WTC11 (cell line): ENCODE data around the gene CACNA1H. TPM values are rescaled to one million over a fixed set of nuclear protein-coding genes. Genes with fewer than 3 reads are reported as not detected.
A peak's percentile ranks its signal among the peaks of the same experiment; 100 is the strongest.

Source experiments
- ATAC-seq: fragments of 200-7000 bp; cut with Tn5 transposase; 2 replicates; pipeline ENCODE4 v1.10.0; 2021; ENCODE audit warnings: mild to moderate bottlenecking, moderate library complexity
- CTCF ChIA-PET: fragments of 300-600 bp; sonication (Branson Sonifier 250); formaldehyde crosslinking; loops from one replicate; lab custom pipeline; 2021; ENCODE audit warnings: antibody characterized with exemption; lab: Charles Lee
- POLR2A ChIA-PET: fragments of 350-600 bp; sonication (Branson Sonifier 250); formaldehyde crosslinking; loops from one replicate; lab custom pipeline; 2021; ENCODE audit warnings: antibody characterized with exemption; lab: Charles Lee
- DNase-seq: peaks from one replicate; pipeline ENCODE4 v3.0.0; 2021; ENCODE audit warnings: low spot score
- H3K27ac Mint-ChIP-seq: 2 replicates; pipeline ENCODE4 v1.8.0; 2021; ENCODE audit warnings: mixed read lengths
- H3K27me3 Mint-ChIP-seq: 2 replicates; pipeline ENCODE4 v1.8.0; 2021; ENCODE audit warnings: low read depth, mild to moderate bottlenecking, moderate library complexity, mixed read lengths
- H3K36me3 Mint-ChIP-seq: 2 replicates; pipeline ENCODE4 v1.8.0; 2021; ENCODE audit warnings: mixed read lengths
- H3K4me1 Mint-ChIP-seq: 2 replicates; pipeline ENCODE4 v1.8.0; 2022; ENCODE audit warnings: mixed read lengths
- H3K4me3 Mint-ChIP-seq: 2 replicates; pipeline ENCODE4 v1.8.0; 2021; ENCODE audit warnings: mild to moderate bottlenecking, moderate library complexity, mixed read lengths
- H3K9me3 Mint-ChIP-seq: 2 replicates; pipeline ENCODE4 v1.8.0; 2021; ENCODE audit warnings: mixed read lengths
- AR ChIP-seq: fragments of 250-450 bp; sonication (Bioruptor Pico); IDR thresholded peaks from 2 replicates; pipeline ENCODE4 v1.9.0; 2021; ENCODE audit warnings: mild to moderate bottlenecking
- ATF3 ChIP-seq: sonication (generic); formaldehyde crosslinking; conservative IDR thresholded peaks from 2 replicates; pipeline ENCODE4 v1.8.1; 2022; ENCODE audit warnings: mild to moderate bottlenecking, missing genetic modification reagents
- CREB1 ChIP-seq: sonication (generic); formaldehyde crosslinking; IDR thresholded peaks from 2 replicates; pipeline ENCODE4 v1.8.0; 2023; ENCODE audit warnings: mild to moderate bottlenecking, missing genetic modification reagents
- CREM ChIP-seq: sonication (generic); formaldehyde crosslinking; IDR thresholded peaks from 2 replicates; pipeline ENCODE4 v1.8.1; 2022; ENCODE audit warnings: mild to moderate bottlenecking, missing genetic modification reagents, moderate library complexity
- ELF4 ChIP-seq: sonication (generic); formaldehyde crosslinking; IDR thresholded peaks from 2 replicates; pipeline ENCODE4 v1.8.1; 2022; ENCODE audit warnings: low read depth, mild to moderate bottlenecking, moderate library complexity, missing genetic modification reagents
- FOXK1 ChIP-seq: sonication (generic); formaldehyde crosslinking; IDR thresholded peaks from 2 replicates; pipeline ENCODE4 v1.8.0; 2022; ENCODE audit warnings: mild to moderate bottlenecking, moderate library complexity, missing genetic modification reagents
- IRF2 ChIP-seq: sonication (generic); formaldehyde crosslinking; IDR thresholded peaks from 2 replicates; pipeline ENCODE4 v1.8.0; 2022; ENCODE audit warnings: low read depth, missing genetic modification reagents, borderline replicate concordance
- JUN ChIP-seq: sonication (generic); formaldehyde crosslinking; IDR thresholded peaks from 2 replicates; pipeline ENCODE4 v1.8.0; 2023; ENCODE audit warnings: mild to moderate bottlenecking, missing genetic modification reagents
- RORB ChIP-seq: fragments of 250-450 bp; sonication (Bioruptor Pico); IDR thresholded peaks from 2 replicates; pipeline ENCODE4 v1.9.0; 2021; ENCODE audit warnings: mild to moderate bottlenecking
- STAT6 ChIP-seq: sonication (generic); formaldehyde crosslinking; conservative IDR thresholded peaks from 2 replicates; pipeline ENCODE4 v1.8.1; 2023; ENCODE audit warnings: mild to moderate bottlenecking, low read depth, missing genetic modification reagents, moderate library complexity
- TCF7 ChIP-seq: sonication (generic); formaldehyde crosslinking; IDR thresholded peaks from 2 replicates; pipeline ENCODE4 v1.8.0; 2022; ENCODE audit warnings: mild to moderate bottlenecking, low read depth, missing genetic modification reagents, moderate library complexity
- ZNF423 ChIP-seq: fragments of 250-450 bp; sonication (Bioruptor Pico); IDR thresholded peaks from 2 replicates; pipeline ENCODE4 v2.1.2; 2022; ENCODE audit warnings: mild to moderate bottlenecking, moderate library complexity
- total RNA-seq: library from RNA; stranded (reverse); gene quantifications from 3 replicates; pipeline ENCODE4 v1.2.3, GENCODE V29; 2021
- TF ChIP-seq, protein P1 (sequence below): fragments of 250-450 bp; sonication (Bioruptor Pico); IDR thresholded peaks from 2 replicates; pipeline ENCODE4 v1.9.0; 2021; ENCODE audit warnings: mild to moderate bottlenecking, borderline replicate concordance
- TF ChIP-seq, protein P2 (sequence below): fragments of 200-600 bp; IDR thresholded peaks from 2 replicates; pipeline ENCODE4 v1.8.0; 2022; ENCODE audit warnings: antibody characterized with exemption
- TF ChIP-seq, protein P3 (sequence below): sonication (generic); formaldehyde crosslinking; IDR thresholded peaks from 2 replicates; pipeline ENCODE4 v1.8.0; 2022; ENCODE audit warnings: missing genetic modification reagents

CACNA1H gene
- total RNA-seq, 1 experiment from 2014 or later, result 38.0 TPM

DNA sequence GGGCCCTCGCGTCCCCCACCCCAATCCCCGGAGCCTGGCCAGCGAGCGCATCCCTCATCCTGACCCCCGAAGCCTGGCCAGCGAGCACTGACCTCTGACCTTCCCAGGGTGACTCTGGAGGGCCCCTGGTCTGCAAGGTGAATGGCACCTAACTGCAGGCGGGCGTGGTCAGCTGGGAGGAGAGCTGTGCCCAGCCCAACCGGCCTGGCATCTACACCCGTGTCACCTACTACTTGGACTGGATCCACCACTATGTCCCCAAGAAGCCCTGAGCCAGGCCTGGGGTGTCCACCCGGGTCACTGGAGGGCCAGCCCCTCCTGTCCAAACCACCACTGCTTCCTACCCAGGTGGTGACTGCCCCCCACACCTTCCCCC, 105.3 kb downstream of the CACNA1H start (continued):
- TF ChIP-seq, protein P1, sequence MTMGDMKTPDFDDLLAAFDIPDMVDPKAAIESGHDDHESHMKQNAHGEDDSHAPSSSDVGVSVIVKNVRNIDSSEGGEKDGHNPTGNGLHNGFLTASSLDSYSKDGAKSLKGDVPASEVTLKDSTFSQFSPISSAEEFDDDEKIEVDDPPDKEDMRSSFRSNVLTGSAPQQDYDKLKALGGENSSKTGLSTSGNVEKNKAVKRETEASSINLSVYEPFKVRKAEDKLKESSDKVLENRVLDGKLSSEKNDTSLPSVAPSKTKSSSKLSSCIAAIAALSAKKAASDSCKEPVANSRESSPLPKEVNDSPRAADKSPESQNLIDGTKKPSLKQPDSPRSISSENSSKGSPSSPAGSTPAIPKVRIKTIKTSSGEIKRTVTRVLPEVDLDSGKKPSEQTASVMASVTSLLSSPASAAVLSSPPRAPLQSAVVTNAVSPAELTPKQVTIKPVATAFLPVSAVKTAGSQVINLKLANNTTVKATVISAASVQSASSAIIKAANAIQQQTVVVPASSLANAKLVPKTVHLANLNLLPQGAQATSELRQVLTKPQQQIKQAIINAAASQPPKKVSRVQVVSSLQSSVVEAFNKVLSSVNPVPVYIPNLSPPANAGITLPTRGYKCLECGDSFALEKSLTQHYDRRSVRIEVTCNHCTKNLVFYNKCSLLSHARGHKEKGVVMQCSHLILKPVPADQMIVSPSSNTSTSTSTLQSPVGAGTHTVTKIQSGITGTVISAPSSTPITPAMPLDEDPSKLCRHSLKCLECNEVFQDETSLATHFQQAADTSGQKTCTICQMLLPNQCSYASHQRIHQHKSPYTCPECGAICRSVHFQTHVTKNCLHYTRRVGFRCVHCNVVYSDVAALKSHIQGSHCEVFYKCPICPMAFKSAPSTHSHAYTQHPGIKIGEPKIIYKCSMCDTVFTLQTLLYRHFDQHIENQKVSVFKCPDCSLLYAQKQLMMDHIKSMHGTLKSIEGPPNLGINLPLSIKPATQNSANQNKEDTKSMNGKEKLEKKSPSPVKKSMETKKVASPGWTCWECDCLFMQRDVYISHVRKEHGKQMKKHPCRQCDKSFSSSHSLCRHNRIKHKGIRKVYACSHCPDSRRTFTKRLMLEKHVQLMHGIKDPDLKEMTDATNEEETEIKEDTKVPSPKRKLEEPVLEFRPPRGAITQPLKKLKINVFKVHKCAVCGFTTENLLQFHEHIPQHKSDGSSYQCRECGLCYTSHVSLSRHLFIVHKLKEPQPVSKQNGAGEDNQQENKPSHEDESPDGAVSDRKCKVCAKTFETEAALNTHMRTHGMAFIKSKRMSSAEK (CRISPR knock-in tag), result no peak
- TF ChIP-seq, all 79 proteins: peak for 0

- H3K27me3 Mint-ChIP-seq, result peaks cover 28% of the 10 kb centered on the region
- POLR2A ChIA-PET, result no interaction called here
- TF ChIP-seq AR (no peak), IRF2 (no peak), CREB1 (CRISPR knock-in tag) (no peak), TCF7 (CRISPR knock-in tag) (no peak), FOXK1 (CRISPR knock-in tag) (no peak), JUN (no peak), RORB (CRISPR knock-in tag) (no peak), ATF3 (CRISPR knock-in tag) (no peak), ZNF423 (CRISPR knock-in tag) (no peak), CREM (CRISPR knock-in tag) (no peak), ELF4 (CRISPR knock-in tag) (no peak), STAT6 (CRISPR knock-in tag) (no peak)
- TF ChIP-seq, protein P2, sequence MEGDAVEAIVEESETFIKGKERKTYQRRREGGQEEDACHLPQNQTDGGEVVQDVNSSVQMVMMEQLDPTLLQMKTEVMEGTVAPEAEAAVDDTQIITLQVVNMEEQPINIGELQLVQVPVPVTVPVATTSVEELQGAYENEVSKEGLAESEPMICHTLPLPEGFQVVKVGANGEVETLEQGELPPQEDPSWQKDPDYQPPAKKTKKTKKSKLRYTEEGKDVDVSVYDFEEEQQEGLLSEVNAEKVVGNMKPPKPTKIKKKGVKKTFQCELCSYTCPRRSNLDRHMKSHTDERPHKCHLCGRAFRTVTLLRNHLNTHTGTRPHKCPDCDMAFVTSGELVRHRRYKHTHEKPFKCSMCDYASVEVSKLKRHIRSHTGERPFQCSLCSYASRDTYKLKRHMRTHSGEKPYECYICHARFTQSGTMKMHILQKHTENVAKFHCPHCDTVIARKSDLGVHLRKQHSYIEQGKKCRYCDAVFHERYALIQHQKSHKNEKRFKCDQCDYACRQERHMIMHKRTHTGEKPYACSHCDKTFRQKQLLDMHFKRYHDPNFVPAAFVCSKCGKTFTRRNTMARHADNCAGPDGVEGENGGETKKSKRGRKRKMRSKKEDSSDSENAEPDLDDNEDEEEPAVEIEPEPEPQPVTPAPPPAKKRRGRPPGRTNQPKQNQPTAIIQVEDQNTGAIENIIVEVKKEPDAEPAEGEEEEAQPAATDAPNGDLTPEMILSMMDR, result no peak
- TF ChIP-seq, protein P3, sequence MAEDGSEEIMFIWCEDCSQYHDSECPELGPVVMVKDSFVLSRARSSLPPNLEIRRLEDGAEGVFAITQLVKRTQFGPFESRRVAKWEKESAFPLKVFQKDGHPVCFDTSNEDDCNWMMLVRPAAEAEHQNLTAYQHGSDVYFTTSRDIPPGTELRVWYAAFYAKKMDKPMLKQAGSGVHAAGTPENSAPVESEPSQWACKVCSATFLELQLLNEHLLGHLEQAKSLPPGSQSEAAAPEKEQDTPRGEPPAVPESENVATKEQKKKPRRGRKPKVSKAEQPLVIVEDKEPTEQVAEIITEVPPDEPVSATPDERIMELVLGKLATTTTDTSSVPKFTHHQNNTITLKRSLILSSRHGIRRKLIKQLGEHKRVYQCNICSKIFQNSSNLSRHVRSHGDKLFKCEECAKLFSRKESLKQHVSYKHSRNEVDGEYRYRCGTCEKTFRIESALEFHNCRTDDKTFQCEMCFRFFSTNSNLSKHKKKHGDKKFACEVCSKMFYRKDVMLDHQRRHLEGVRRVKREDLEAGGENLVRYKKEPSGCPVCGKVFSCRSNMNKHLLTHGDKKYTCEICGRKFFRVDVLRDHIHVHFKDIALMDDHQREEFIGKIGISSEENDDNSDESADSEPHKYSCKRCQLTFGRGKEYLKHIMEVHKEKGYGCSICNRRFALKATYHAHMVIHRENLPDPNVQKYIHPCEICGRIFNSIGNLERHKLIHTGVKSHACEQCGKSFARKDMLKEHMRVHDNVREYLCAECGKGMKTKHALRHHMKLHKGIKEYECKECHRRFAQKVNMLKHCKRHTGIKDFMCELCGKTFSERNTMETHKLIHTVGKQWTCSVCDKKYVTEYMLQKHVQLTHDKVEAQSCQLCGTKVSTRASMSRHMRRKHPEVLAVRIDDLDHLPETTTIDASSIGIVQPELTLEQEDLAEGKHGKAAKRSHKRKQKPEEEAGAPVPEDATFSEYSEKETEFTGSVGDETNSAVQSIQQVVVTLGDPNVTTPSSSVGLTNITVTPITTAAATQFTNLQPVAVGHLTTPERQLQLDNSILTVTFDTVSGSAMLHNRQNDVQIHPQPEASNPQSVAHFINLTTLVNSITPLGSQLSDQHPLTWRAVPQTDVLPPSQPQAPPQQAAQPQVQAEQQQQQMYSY (CRISPR knock-in tag), result no peak
- TF ChIP-seq, all 79 proteins: peak for 0
- Mint-ChIP-seq H3K36me3 (no peaks in the 10 kb centered on the region; the same call in 1 of the 2 replicates), H3K9me3 (peaks cover 1% of the 10 kb centered on the region), H3K27ac (no peak overlapping the region), H3K4me3 (peak overlapping the region; percentile 56), H3K4me1 (peaks cover 5% of the 10 kb centered on the region)
- DNase-seq (no peak), ATAC-seq (no peak)
- CTCF ChIA-PET, result interaction anchor here (0.7 kb wide), 1 partner anchor 156 kb away, joined by 3 read pairs; no protein-coding TSS in a partner anchor
These were observed 106.2 kb downstream of the CACNA1H start for GRCh38 chr16:1258906-1259759.
